Tibial nerve (tissue), 4 donors: ENCODE results near the gene IPO13.

Source experiments
- CTCF ChIP-seq, 5 experiments: fragments of 200-600 bp in 3 of 5; fragments of 450-650 bp in 2 of 5; sonication (generic) in 3 of 5; IDR thresholded peaks; one replicate each; pipeline ENCODE4 v1.5.1; 2016 to 2019; ENCODE audit warnings: antibody characterized with exemption in 5 of 5, mild to moderate bottlenecking in 3 of 5, moderate library complexity in 2 of 5
- EP300 ChIP-seq, 2 donors: sonication (generic); formaldehyde crosslinking; IDR thresholded peaks; one replicate each; pipeline ENCODE4 v1.6.1; 2017; ENCODE audit warnings: antibody characterized with exemption in 2 of 2, mild to moderate bottlenecking in 1 of 2
- POLR2A ChIP-seq, 2 donors: fragments of 450-650 bp; IDR thresholded peaks; one replicate each; pipeline ENCODE4 v1.6.1; 2017; ENCODE audit warnings: antibody characterized with exemption in 2 of 2, mild to moderate bottlenecking in 2 of 2, moderate library complexity in 2 of 2

- no peak for TF ChIP-seq CTCF (IDR thresholded peaks at IDR 0.05)
- no peak for TF ChIP-seq EP300 (IDR thresholded peaks at IDR 0.05)
- no peak for TF ChIP-seq POLR2A (IDR thresholded peaks at IDR 0.05)
Measured at GRCh38 chr1:43993206-43993914, 46.6 kb downstream of the IPO13 start.
